GM21576 (cell line): ENCODE measurements around the gene ZNF184.
"Not testable (repeated sequence)": the region's sequence is repeated elsewhere in the genome, so short reads cannot be mapped to it uniquely, and the experiment has no call there.

Experiments
- ATAC-seq: cut with Tn5 transposase; IDR thresholded peaks from one replicate; pipeline ENCODE4 v1.9.1; 2021; ENCODE audit warnings: mild to moderate bottlenecking, moderate library complexity; ENCODE audit not compliant: unreplicated experiment

Gene ZNF184

GRCh38 chr6:27426045-27426620, 46.8 kb downstream of the ZNF184 start:
- no peak for ATAC-seq

GRCh38 chr6:27424851-27425250, 48.1 kb downstream of the ZNF184 start:
- not testable (repeated sequence) for ATAC-seq

- ATAC-seq = no peak
Observed at GRCh38 chr6:27422651-27423332, 50.1 kb downstream of the ZNF184 start.

- ATAC-seq = no peak
Observed at GRCh38 chr6:27419363-27419762, 53.5 kb downstream of the ZNF184 start.

GRCh38 chr6:27415898-27416297, 57.0 kb downstream of the ZNF184 start:
- ATAC-seq = no peak

- no peak for ATAC-seq
Observed at GRCh38 chr6:27414996-27415395, 57.9 kb downstream of the ZNF184 start.

- no peak for ATAC-seq
Observed at GRCh38 chr6:27414300-27414699, 58.6 kb downstream of the ZNF184 start.

- no peak for ATAC-seq
Observed at GRCh38 chr6:27407153-27407814, 65.6 kb downstream of the ZNF184 start.

GRCh38 chr6:27406085-27406484, 66.8 kb downstream of the ZNF184 start:
- no peak for ATAC-seq

GRCh38 chr6:27400877-27401642, 71.8 kb downstream of the ZNF184 start:
- no peak for ATAC-seq
